ENCODE measurements around the gene RANBP17. TPM values are rescaled to one million over a fixed set of nuclear protein-coding genes. Genes with fewer than 3 reads are reported as not detected.

Gene RANBP17
- total RNA-seq, 1 donor from 2014 or later: 49.7 TPM

GRCh38 chr5:171340042-171340441 lies 478.2 kb downstream of the RANBP17 start:
- TF ChIP-seq CTCF (IDR thresholded peaks at IDR 0.05) (no peak), EZH2phosphoT487 (IDR thresholded peaks at IDR 0.05) (no peak), EZH2 (IDR thresholded peaks at IDR 0.05) (no peak)
- no peaks in the 10 kb centered on the region for H3F3A ChIP-seq (ENCODE audit: low read depth)
- no peak overlapping the region for H3K27ac Mint-ChIP-seq
- no peak overlapping the region for H3K9ac ChIP-seq
- no peak overlapping the region for H3K27ac ChIP-seq
- no peak overlapping the region for H3K4me3 ChIP-seq
- H3K4me1 ChIP-seq: no peaks in the 10 kb centered on the region
- no peaks in the 10 kb centered on the region for H4K20me1 ChIP-seq (ENCODE audit: low read depth)
- no peaks in the 10 kb centered on the region for H3K4me1 Mint-ChIP-seq
- H3K36me3 ChIP-seq: no peaks in the 10 kb centered on the region
- no peaks in the 10 kb centered on the region for H3K79me2 ChIP-seq (ENCODE audit: low read depth)
- peaks cover 13% of the 10 kb centered on the region for H3K27me3 Mint-ChIP-seq (ENCODE audit: insufficient read depth, low read depth)
- no peak for DNase-seq (ENCODE audit: low spot score)
- no peak overlapping the region for H3K4me3 Mint-ChIP-seq
- H3K4me2 ChIP-seq: no peak overlapping the region
- H2AFZ ChIP-seq (replicated peaks): no peak overlapping the region
- peaks cover 57% of the 10 kb centered on the region for H3K27me3 ChIP-seq
- H3K9me3 Mint-ChIP-seq: no peaks in the 10 kb centered on the region
- H3K36me3 Mint-ChIP-seq: no peaks in the 10 kb centered on the region
- no peaks in the 10 kb centered on the region for H3K9me3 ChIP-seq (ENCODE audit: low read depth)

- Mint-ChIP-seq H3K4me3 (no peak overlapping the region), H3K27ac (no peak overlapping the region), H3K4me1 (no peaks in the 10 kb centered on the region), H3K9me3 (no peaks in the 10 kb centered on the region), H3K36me3 (no peaks in the 10 kb centered on the region), H3K27me3 (ENCODE audit: insufficient read depth, low read depth) (peaks cover 11% of the 10 kb centered on the region)
- H3K79me2 ChIP-seq (ENCODE audit: low read depth): no peaks in the 10 kb centered on the region
- DNase-seq (ENCODE audit: low spot score): no peak
- no peak overlapping the region for H3K9ac ChIP-seq
- no peaks in the 10 kb centered on the region for H3F3A ChIP-seq (ENCODE audit: low read depth)
- no peak overlapping the region for H2AFZ ChIP-seq (replicated peaks)
- H3K4me1 ChIP-seq: no peaks in the 10 kb centered on the region
- no peak for TF ChIP-seq EZH2phosphoT487 (IDR thresholded peaks at IDR 0.05)
- TF ChIP-seq CTCF (IDR thresholded peaks at IDR 0.05): no peak
- no peak for TF ChIP-seq EZH2 (IDR thresholded peaks at IDR 0.05)
- H4K20me1 ChIP-seq (ENCODE audit: low read depth): no peaks in the 10 kb centered on the region
- H3K27ac ChIP-seq: no peak overlapping the region
- H3K4me2 ChIP-seq: no peak overlapping the region
- H3K36me3 ChIP-seq: no peaks in the 10 kb centered on the region
- no peak overlapping the region for H3K4me3 ChIP-seq
- H3K27me3 ChIP-seq: peaks cover 53% of the 10 kb centered on the region
- H3K9me3 ChIP-seq (ENCODE audit: low read depth): no peaks in the 10 kb centered on the region
These were observed 478.7 kb downstream of the RANBP17 start for GRCh38 chr5:171340491-171340890.

GRCh38 chr5:171342362-171343111 lies 480.7 kb downstream of the RANBP17 start:
- H3K9me3 Mint-ChIP-seq: no peaks in the 10 kb centered on the region
- TF ChIP-seq CTCF (IDR thresholded peaks at IDR 0.05): peak; percentile 84
- TF ChIP-seq EZH2phosphoT487 (IDR thresholded peaks at IDR 0.05): no peak
- no peak for TF ChIP-seq EZH2 (IDR thresholded peaks at IDR 0.05)
- Histone ChIP-seq H4K20me1 (ENCODE audit: low read depth) (no peaks in the 10 kb centered on the region), H3K9ac (no peak overlapping the region), H3K27me3 (peaks cover 33% of the 10 kb centered on the region), H3K4me3 (no peak overlapping the region), H3K27ac (no peak overlapping the region), H3K79me2 (ENCODE audit: low read depth) (no peaks in the 10 kb centered on the region), H2AFZ (replicated peaks) (no peak overlapping the region), H3K36me3 (no peaks in the 10 kb centered on the region), H3F3A (ENCODE audit: low read depth) (no peaks in the 10 kb centered on the region), H3K9me3 (ENCODE audit: low read depth) (no peaks in the 10 kb centered on the region), H3K4me1 (no peaks in the 10 kb centered on the region), H3K4me2 (no peak overlapping the region)
- no peak overlapping the region for H3K27ac Mint-ChIP-seq
- no peaks in the 10 kb centered on the region for H3K4me1 Mint-ChIP-seq
- H3K36me3 Mint-ChIP-seq: no peaks in the 10 kb centered on the region
- no peak overlapping the region for H3K4me3 Mint-ChIP-seq
- H3K27me3 Mint-ChIP-seq (ENCODE audit: insufficient read depth, low read depth): peaks cover 7% of the 10 kb centered on the region
- DNase-seq (ENCODE audit: low spot score): peak; percentile 80
